GM12801 (cell line): ENCODE measurements around the gene QSER1.

ENCODE experiments used
- TF ChIP-seq, protein P1 (sequence below): IDR thresholded peaks from one replicate; pipeline ENCODE4 v1.5.1; 2011; ENCODE audit warnings: control low read depth; ENCODE audit not compliant: insufficient read length; ENCODE audit errors: extremely low read depth

QSER1 gene

DNA sequence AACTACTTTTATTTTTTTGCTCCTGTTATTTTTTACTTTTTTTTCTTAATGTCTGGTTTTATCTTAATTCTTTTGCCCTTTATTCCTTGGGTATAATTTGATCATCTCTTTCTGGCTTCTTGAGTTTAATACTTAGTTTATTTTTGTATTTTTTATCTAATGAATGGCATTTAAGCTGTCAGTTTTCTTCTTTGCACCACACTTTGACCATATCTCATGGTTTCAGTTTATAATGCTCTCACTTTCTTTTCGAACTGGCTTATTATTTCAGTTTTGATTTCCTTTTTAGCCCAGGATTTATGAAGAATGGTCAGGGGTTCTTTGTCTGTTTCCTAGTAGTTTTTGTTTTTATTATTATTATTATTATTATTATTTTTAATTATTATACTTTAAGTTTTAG is 48.3 kb downstream of the QSER1 start:
- TF ChIP-seq, protein P1, sequence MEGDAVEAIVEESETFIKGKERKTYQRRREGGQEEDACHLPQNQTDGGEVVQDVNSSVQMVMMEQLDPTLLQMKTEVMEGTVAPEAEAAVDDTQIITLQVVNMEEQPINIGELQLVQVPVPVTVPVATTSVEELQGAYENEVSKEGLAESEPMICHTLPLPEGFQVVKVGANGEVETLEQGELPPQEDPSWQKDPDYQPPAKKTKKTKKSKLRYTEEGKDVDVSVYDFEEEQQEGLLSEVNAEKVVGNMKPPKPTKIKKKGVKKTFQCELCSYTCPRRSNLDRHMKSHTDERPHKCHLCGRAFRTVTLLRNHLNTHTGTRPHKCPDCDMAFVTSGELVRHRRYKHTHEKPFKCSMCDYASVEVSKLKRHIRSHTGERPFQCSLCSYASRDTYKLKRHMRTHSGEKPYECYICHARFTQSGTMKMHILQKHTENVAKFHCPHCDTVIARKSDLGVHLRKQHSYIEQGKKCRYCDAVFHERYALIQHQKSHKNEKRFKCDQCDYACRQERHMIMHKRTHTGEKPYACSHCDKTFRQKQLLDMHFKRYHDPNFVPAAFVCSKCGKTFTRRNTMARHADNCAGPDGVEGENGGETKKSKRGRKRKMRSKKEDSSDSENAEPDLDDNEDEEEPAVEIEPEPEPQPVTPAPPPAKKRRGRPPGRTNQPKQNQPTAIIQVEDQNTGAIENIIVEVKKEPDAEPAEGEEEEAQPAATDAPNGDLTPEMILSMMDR, result no peak

DNA sequence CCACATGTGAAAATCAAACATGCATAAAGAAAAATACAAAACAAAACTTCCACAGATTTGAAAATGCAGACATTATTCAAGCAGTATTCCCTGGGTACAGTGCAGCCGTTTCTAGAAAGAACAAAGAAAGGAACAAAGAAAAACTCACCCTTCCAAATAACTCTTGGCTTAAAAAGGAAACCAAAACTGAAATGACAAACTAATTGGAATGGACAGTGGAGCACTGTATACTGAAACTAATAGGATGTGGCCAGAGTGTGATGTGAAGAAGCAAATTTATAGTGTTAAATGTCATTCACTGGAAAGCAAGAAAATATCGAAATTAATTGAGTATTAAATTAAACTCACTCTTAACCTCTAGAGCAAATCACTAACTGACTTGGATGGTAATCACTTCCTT is 55.4 kb downstream of the QSER1 start:
- TF ChIP-seq, protein P1, result no peak

DNA sequence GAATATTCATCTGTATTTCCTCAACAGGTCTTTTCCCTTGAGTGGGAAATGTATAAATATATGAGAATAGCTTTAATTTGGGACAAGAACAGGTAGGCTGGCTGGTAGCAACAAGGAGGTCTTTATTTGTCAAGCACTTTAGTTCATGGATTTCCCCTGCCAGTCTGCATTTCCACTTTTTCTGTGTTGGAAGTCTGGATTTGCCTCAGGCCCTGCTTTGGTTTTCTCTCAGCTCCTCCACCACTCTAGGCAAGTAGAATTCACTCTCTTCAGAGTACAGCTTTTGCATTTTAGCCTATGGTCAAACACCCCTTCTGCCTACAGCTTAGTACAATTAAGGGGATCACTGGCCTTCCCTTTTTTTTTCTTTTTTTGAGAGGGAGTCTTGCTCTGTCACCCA is 57.1 kb downstream of the QSER1 start:
- TF ChIP-seq, protein P1, result no peak

DNA sequence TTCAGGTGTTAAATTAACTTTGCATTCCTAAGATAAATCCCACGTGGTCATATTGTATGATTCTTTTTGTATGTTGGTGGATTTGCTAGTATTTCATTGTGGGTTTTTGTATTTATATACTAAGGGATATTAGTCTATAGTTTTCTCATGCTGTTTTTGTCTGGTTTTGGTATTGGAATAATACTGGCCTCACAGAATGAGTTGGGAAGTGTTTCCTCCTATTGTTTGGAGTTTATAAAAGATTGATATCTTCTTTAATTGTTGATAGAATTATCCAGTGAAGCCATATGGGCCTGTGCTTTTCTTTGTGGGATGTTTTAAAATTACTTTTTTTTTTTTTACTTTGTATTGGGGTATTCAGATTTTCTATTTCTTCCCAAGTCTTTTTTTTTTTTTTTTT is 59.8 kb downstream of the QSER1 start:
- TF ChIP-seq, protein P1, result no peak

DNA sequence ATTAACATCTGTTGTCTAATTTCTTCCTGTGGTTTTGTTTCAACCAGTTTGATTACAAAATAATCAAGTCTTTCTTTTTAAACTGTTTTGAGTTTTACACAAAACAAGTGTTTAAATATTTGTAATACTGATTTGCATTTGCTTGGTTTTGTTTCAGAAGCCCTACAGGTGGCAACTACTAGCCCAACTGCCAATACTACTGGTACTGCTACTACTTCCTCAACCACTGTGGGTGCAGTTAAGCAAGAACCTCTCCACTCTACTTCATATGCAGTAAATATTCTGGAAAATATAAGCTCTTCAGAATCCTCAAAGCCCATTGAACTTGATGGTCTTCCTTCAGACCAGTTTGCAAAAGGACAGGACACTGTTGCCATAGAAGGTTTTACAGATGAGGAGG is 61.1 kb downstream of the QSER1 start:
- TF ChIP-seq, protein P1, result no peak

DNA sequence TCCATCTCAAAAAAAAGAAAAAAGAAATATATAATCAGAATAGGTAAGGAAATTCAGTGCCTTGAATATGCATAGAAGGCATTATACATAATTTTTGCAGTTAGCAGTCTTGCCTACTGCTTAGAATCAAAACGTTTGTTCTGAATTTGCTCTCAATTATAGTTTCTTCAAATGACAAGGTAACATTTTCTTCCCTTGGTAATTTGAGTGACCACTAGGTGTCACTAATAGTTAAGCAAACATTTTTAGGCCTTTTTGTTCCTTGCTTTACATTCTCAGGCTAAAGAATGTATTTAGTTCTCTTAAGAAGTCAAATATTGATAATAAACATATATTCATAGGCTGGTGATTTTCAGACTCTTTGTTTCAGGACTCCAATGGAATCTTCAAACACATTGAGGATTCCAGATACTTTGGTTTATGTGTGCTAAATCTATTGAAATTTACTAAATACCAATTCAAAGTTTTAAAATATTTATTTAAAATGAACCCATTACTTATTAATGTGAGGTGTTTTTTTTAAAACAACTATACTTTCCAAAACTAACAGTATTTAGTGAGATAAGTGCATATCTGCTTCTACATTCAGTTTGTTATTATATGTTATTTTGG is 68.0 kb downstream of the QSER1 start:
- TF ChIP-seq, protein P1, result no peak

DNA sequence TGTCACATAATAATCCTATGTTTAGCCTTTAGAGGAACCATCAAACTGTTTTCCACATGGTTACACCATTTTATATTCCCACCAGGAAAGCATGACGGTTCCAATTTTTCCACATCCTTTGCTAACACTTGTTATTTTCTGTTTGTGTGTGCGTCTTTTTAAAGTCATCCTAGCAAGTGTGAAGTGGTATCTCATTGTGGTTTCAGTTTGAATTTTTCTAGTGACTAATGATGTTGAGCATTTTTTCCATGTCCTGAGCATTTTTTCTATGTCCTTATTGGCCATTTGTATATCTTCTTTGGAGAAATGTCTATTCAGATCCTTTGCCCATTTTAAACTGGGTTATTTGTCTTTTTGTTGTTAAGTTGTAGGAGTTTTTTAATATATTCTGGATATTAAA is 69.4 kb downstream of the QSER1 start:
- TF ChIP-seq, protein P1, result no peak

DNA sequence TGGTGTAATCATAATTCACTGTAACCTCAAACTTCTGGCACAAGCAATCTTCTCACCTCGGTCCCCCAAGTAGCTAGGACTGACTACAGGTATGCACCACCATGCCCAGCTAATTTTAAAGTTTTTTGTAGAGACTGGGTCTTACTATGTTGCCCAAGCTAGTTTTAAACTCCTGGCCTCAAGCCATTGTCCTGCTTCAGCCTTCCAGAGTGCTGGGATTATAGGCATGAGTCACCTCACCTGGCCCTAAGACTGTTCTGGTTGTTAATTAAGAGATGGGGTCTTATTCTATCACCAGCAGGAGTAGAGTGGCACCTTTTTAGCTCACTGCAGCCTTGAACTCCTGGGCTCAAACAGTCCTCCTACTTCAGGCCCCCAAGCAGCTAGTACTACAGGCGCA is 71.1 kb downstream of the QSER1 start:
- TF ChIP-seq, protein P1, result no peak
